HepG2 (cell line): ENCODE data around the gene COX10. TPM values are rescaled to one million over a fixed set of nuclear protein-coding genes. Genes with fewer than 3 reads are reported as not detected.

ENCODE experiments used
- CEBPB ChIP-seq: IDR thresholded peaks from 2 replicates; pipeline ENCODE4 v1.6.1; 2011; ENCODE audit warnings: low read depth, low read length, improper control_type of control experiment, borderline replicate concordance
- FOXC1 ChIP-seq: sonication (generic); formaldehyde crosslinking; IDR thresholded peaks from 2 replicates; pipeline ENCODE4 v1.8.0; 2022; ENCODE audit warnings: mild to moderate bottlenecking, missing genetic modification reagents, borderline replicate concordance
- FOXM1 ChIP-seq: sonication (generic); formaldehyde crosslinking; IDR thresholded peaks from 2 replicates; pipeline ENCODE4 v1.5.0; 2020; ENCODE audit warnings: missing genetic modification reagents
- FOXO1 ChIP-seq: sonication (generic); formaldehyde crosslinking; IDR thresholded peaks from 2 replicates; pipeline ENCODE4 v1.4.0; 2020; ENCODE audit warnings: missing genetic modification reagents
- FUBP1 ChIP-seq: sonication (generic); formaldehyde crosslinking; IDR thresholded peaks from 2 replicates; pipeline ENCODE4 v1.5.1; 2020; ENCODE audit warnings: missing genetic modification reagents, mild to moderate bottlenecking, borderline replicate concordance
- GPBP1L1 ChIP-seq: sonication (generic); formaldehyde crosslinking; IDR thresholded peaks from 2 replicates; pipeline ENCODE4 v1.5.0; 2020; ENCODE audit warnings: mild to moderate bottlenecking, missing genetic modification reagents
- PRDM15 ChIP-seq: sonication (generic); formaldehyde crosslinking; IDR thresholded peaks from 2 replicates; pipeline ENCODE4 v1.4.0; 2020; ENCODE audit warnings: missing genetic modification reagents
- RAD21 ChIP-seq: fragments of 450-650 bp; formaldehyde crosslinking; IDR thresholded peaks from 2 replicates; pipeline ENCODE4 v1.5.0; 2020; ENCODE audit warnings: mild to moderate bottlenecking
- RBAK ChIP-seq: sonication (generic); formaldehyde crosslinking; IDR thresholded peaks from 2 replicates; pipeline ENCODE4 v1.5.1; 2020; ENCODE audit warnings: mild to moderate bottlenecking, missing genetic modification reagents
- RELA ChIP-seq: sonication (generic); formaldehyde crosslinking; IDR thresholded peaks from 2 replicates; pipeline ENCODE4 v1.4.0; 2020; ENCODE audit warnings: missing genetic modification reagents
- SKI ChIP-seq: fragments of 450-650 bp; IDR thresholded peaks from one replicate; pipeline ENCODE4 v1.6.1; 2018; ENCODE audit warnings: mild to moderate bottlenecking; ENCODE audit not compliant: partially characterized antibody
- SNAPC2 ChIP-seq: sonication (generic); formaldehyde crosslinking; IDR thresholded peaks from 2 replicates; pipeline ENCODE4 v1.8.1; 2022; ENCODE audit warnings: mild to moderate bottlenecking, missing genetic modification reagents
- SOX5 ChIP-seq: IDR thresholded peaks from 2 replicates; pipeline ENCODE4 v1.6.1; 2016; ENCODE audit warnings: borderline replicate concordance
- ZNF17 ChIP-seq: sonication (generic); formaldehyde crosslinking; IDR thresholded peaks from 2 replicates; pipeline ENCODE4 v1.5.0; 2020; ENCODE audit warnings: mild to moderate bottlenecking, missing genetic modification reagents
- ZNF3 ChIP-seq: IDR thresholded peaks from 2 replicates; pipeline ENCODE4 v1.7.0; 2017; ENCODE audit warnings: inconsistent platforms
- ZNF552 ChIP-seq: sonication (generic); formaldehyde crosslinking; IDR thresholded peaks from 2 replicates; pipeline ENCODE4 v1.9.0; 2022; ENCODE audit warnings: missing genetic modification reagents, mild to moderate bottlenecking, borderline replicate concordance
- polyA plus RNA-seq, 8 experiments: library from polyadenylated mRNA; depleted of rRNA in 3 of 8; stranded (reverse) in 7 of 8; unstranded in 1 of 8; fragments of >200 nt; fragmentation: Illumina TruSeq in 4 of 8; extraction: Trizol in 4 of 8; gene quantifications; 2 replicates each; pipeline versions ENCODE4 v1.2.1 to v1.2.3, GENCODE V29; 2011 to 2016; ENCODE audit warnings: low read depth in 4 of 8, missing spikeins in 1 of 8, mixed read lengths in 1 of 8; ENCODE audit not compliant: insufficient read depth in 1 of 8
- total RNA-seq, 5 experiments: library from RNA; depleted of rRNA; stranded (reverse); fragments of >200 nt; fragmentation: Illumina TruSeq; extraction: Trizol; gene quantifications; 2 replicates each; pipeline ENCODE4 v1.2.3, GENCODE V29; 2016; ENCODE audit warnings: low read depth in 1 of 5
- TF ChIP-seq, protein P1 (sequence below): sonication (generic); formaldehyde crosslinking; IDR thresholded peaks from 2 replicates; pipeline ENCODE4 v1.5.1; 2020; ENCODE audit warnings: missing genetic modification reagents, mild to moderate bottlenecking, borderline replicate concordance
- TF ChIP-seq, protein P2 (sequence below): sonication (generic); formaldehyde crosslinking; IDR thresholded peaks from 2 replicates; pipeline ENCODE4 v1.8.0; 2022; ENCODE audit warnings: missing genetic modification reagents, mild to moderate bottlenecking, moderate library complexity, borderline replicate concordance

Gene COX10
- total and polyA plus RNA-seq, 2 of the 13 experiments (the other 11 are each of a cell fraction or from before 2014, with no cell fraction given), result 13.9 to 20.1 TPM

DNA sequence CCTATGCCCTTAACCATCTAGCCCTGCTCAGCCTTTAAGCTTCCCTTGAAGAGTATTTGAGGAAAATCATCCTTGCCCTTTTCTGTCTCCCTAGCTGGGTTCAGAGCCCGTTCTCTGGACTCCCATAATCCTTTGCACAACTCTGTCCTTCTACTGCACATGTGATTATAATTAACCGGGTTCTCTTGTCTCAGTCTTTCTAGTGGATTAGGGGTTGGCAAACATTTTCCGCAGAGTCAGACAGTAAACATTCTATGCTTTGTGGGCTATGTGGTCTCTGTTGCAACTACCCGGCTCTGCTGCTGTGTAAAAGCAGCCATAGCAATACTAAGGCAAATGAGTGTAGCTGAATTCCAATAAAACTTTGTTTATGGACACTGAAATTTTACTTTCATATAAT is 87.4 kb downstream of the COX10 start (continued):
- TF ChIP-seq RELA (CRISPR knock-in tag), result no peak
- no peak for TF ChIP-seq FOXC1 (CRISPR knock-in tag)
- peak; percentile 80; the same call in 1 of the 2 replicates for TF ChIP-seq CEBPB
- peak; percentile 40; the same call in 1 of the 2 replicates for TF ChIP-seq SOX5 (CRISPR knock-in tag)
- TF ChIP-seq RAD21 (CRISPR knock-in tag), result no peak
- TF ChIP-seq, protein P1, sequence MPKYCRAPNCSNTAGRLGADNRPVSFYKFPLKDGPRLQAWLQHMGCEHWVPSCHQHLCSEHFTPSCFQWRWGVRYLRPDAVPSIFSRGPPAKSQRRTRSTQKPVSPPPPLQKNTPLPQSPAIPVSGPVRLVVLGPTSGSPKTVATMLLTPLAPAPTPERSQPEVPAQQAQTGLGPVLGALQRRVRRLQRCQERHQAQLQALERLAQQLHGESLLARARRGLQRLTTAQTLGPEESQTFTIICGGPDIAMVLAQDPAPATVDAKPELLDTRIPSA, result no peak
- no peak for TF ChIP-seq ZNF3 (CRISPR knock-in tag)
- peak; percentile 49 for TF ChIP-seq SKI
- TF ChIP-seq GPBP1L1, result no peak
- no peak for TF ChIP-seq SNAPC2
- no peak for TF ChIP-seq FUBP1 (CRISPR knock-in tag)
- no peak for TF ChIP-seq ZNF17
- no peak for TF ChIP-seq PRDM15 (CRISPR knock-in tag)
- TF ChIP-seq ZNF552 (CRISPR knock-in tag), result no peak
- TF ChIP-seq, protein P2, sequence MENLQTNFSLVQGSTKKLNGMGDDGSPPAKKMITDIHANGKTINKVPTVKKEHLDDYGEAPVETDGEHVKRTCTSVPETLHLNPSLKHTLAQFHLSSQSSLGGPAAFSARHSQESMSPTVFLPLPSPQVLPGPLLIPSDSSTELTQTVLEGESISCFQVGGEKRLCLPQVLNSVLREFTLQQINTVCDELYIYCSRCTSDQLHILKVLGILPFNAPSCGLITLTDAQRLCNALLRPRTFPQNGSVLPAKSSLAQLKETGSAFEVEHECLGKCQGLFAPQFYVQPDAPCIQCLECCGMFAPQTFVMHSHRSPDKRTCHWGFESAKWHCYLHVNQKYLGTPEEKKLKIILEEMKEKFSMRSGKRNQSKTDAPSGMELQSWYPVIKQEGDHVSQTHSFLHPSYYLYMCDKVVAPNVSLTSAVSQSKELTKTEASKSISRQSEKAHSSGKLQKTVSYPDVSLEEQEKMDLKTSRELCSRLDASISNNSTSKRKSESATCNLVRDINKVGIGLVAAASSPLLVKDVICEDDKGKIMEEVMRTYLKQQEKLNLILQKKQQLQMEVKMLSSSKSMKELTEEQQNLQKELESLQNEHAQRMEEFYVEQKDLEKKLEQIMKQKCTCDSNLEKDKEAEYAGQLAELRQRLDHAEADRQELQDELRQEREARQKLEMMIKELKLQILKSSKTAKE (CRISPR knock-in tag), result no peak
- TF ChIP-seq FOXM1 (CRISPR knock-in tag), result no peak
- TF ChIP-seq RBAK (CRISPR knock-in tag), result peak; percentile 63; the same call in 1 of the 2 replicates
- TF ChIP-seq FOXO1 (CRISPR knock-in tag), result 0 out of 2 replicates have a peak, but pooled peaks have one; percentile 14
